Activated T-cell treated with anti-CD3 and anti-CD28 coated beads for 1 hour (primary cell): ENCODE results near the gene MAMSTR.

Experiments
- DNase-seq: peaks from one replicate; pipeline ENCODE4 v3.0.0-alpha.2; 2020; ENCODE audit warnings: low read depth

Gene MAMSTR

GRCh38 chr19:48746110-48746509 lies 26.6 kb upstream of the MAMSTR start:
- DNase-seq, result no peak

- peak; percentile 22 for DNase-seq
Observed at GRCh38 chr19:48745208-48745995, 25.9 kb upstream of the MAMSTR start.

GRCh38 chr19:48742096-48742495 lies 22.6 kb upstream of the MAMSTR start:
- DNase-seq, result no peak

GRCh38 chr19:48741129-48741999 lies 21.8 kb upstream of the MAMSTR start:
- no peak for DNase-seq

GRCh38 chr19:48740164-48740972 lies 20.8 kb upstream of the MAMSTR start, which contains the start of gene RASIP1:
TSS of gene RASIP1 (minus strand) at chr19:48740610. CDS start at chr19:48740282, 328 bp downstream.
- DNase-seq, result no peak

- no peak for DNase-seq
Observed at GRCh38 chr19:48739404-48740163, 20.1 kb upstream of the MAMSTR start.

GRCh38 chr19:48738557-48739403 lies 19.3 kb upstream of the MAMSTR start:
- DNase-seq, result peak; percentile 94

- no peak for DNase-seq
Observed at GRCh38 chr19:48737360-48737998, 18.0 kb upstream of the MAMSTR start.

GRCh38 chr19:48735031-48735615 lies 15.6 kb upstream of the MAMSTR start:
- no peak for DNase-seq

GRCh38 chr19:48734625-48735024 lies 15.1 kb upstream of the MAMSTR start:
- DNase-seq, result no peak

- no peak for DNase-seq
Observed at GRCh38 chr19:48731452-48731851, 11.9 kb upstream of the MAMSTR start.

GRCh38 chr19:48728911-48729664 lies 9.6 kb upstream of the MAMSTR start:
- no peak for DNase-seq

- DNase-seq, result no peak
Observed at GRCh38 chr19:48726556-48726955, 7.0 kb upstream of the MAMSTR start.

GRCh38 chr19:48724796-48725753 lies 5.5 kb upstream of the MAMSTR start:
- no peak for DNase-seq

GRCh38 chr19:48722196-48722708 lies 2.7 kb upstream of the MAMSTR start:
- no peak for DNase-seq

GRCh38 chr19:48720613-48721296 lies 1.2 kb upstream of the MAMSTR start:
- peak; percentile 82 for DNase-seq

GRCh38 chr19:48720251-48720612 lies 707 bp upstream of the MAMSTR start:
- no peak for DNase-seq
